ENCODE results near the gene ITGB5. TPM values are rescaled to one million over a fixed set of nuclear protein-coding genes. Genes with fewer than 3 reads are reported as not detected.

The ITGB5 gene
- total RNA-seq, 2 experiments from 2014 or later: 0.47 to 0.85 TPM

GRCh38 chr3:124824286-124824915 is 62.8 kb downstream of the ITGB5 start:
- ChIA-PET CTCF (no interaction called here), POLR2A (no interaction called here)
- Mint-ChIP-seq H3K27me3 (peaks cover 17% of the 10 kb centered on the region), H3K4me1 (ENCODE audit: low read depth) (no peaks in the 10 kb centered on the region), H3K27ac (no peak overlapping the region), H3K4me3 (no peak overlapping the region), H3K9me3 (no peaks in the 10 kb centered on the region), H3K36me3 (ENCODE audit: low read depth) (no peaks in the 10 kb centered on the region)
- no peak for TF ChIP-seq CTCF (IDR thresholded peaks at IDR 0.05)
- intact Hi-C loops (cut with DNase I, micrococcal nuclease): no loop called here
- DNase-seq: no peak
- Histone ChIP-seq H3K4me1 (ENCODE audit: insufficient read depth, low read length) (no peaks in the 10 kb centered on the region), H3K4me3 (ENCODE audit: low read length) (no peak overlapping the region), H3K27ac (ENCODE audit: low read depth in 1 of 2, low read length in 2 of 2) (no peak overlapping the region), H3K27me3 (ENCODE audit: control insufficient read depth in 1 of 2, insufficient read depth in 2 of 2, low read length in 2 of 2) (peaks cover 0 to 6% of the 10 kb centered on the region in 2 experiments), H3K36me3 (ENCODE audit: insufficient read depth, low read length) (no peaks in the 10 kb centered on the region), H3K9me3 (ENCODE audit: control insufficient read depth in 1 of 2, insufficient read depth in 1 of 2, low read length in 2 of 2) (no peaks in the 10 kb centered on the region)
- ATAC-seq (ENCODE audit: poor library complexity): no peak

- ATAC-seq (ENCODE audit: poor library complexity) (no peak), DNase-seq (no peak)
- Histone ChIP-seq H3K27me3 (ENCODE audit: control insufficient read depth in 1 of 2, insufficient read depth in 2 of 2, low read length in 2 of 2) (peaks cover 0 to 6% of the 10 kb centered on the region in 2 experiments), H3K4me1 (ENCODE audit: insufficient read depth, low read length) (no peaks in the 10 kb centered on the region), H3K27ac (ENCODE audit: low read depth in 1 of 2, low read length in 2 of 2) (no peak overlapping the region), H3K9me3 (ENCODE audit: control insufficient read depth in 1 of 2, insufficient read depth in 1 of 2, low read length in 2 of 2) (no peaks in the 10 kb centered on the region), H3K4me3 (ENCODE audit: low read length) (no peak overlapping the region), H3K36me3 (ENCODE audit: insufficient read depth, low read length) (no peaks in the 10 kb centered on the region)
- TF ChIP-seq CTCF (IDR thresholded peaks at IDR 0.05): no peak
- ChIA-PET POLR2A (no interaction called here), CTCF (no interaction called here)
- intact Hi-C loops (cut with DNase I, micrococcal nuclease): no loop called here
- no peaks in the 10 kb centered on the region for H3K9me3 Mint-ChIP-seq
- H3K4me3 Mint-ChIP-seq: no peak overlapping the region
- H3K27ac Mint-ChIP-seq: no peak overlapping the region
- H3K27me3 Mint-ChIP-seq: peaks cover 17% of the 10 kb centered on the region
- H3K36me3 Mint-ChIP-seq (ENCODE audit: low read depth): no peaks in the 10 kb centered on the region
- no peaks in the 10 kb centered on the region for H3K4me1 Mint-ChIP-seq (ENCODE audit: low read depth)
Measured at GRCh38 chr3:124823648-124824047, 63.5 kb downstream of the ITGB5 start.

- Mint-ChIP-seq H3K27ac (no peak overlapping the region), H3K27me3 (peaks cover 17% of the 10 kb centered on the region), H3K4me1 (ENCODE audit: low read depth) (no peaks in the 10 kb centered on the region), H3K4me3 (no peak overlapping the region), H3K36me3 (ENCODE audit: low read depth) (no peaks in the 10 kb centered on the region), H3K9me3 (no peaks in the 10 kb centered on the region)
- H3K4me1 ChIP-seq (ENCODE audit: insufficient read depth, low read length): no peaks in the 10 kb centered on the region
- H3K27me3 ChIP-seq (ENCODE audit: control insufficient read depth in 1 of 2, insufficient read depth in 2 of 2, low read length in 2 of 2): peaks cover 0 to 6% of the 10 kb centered on the region in 2 experiments
- no peaks in the 10 kb centered on the region for H3K36me3 ChIP-seq (ENCODE audit: insufficient read depth, low read length)
- POLR2A ChIA-PET: no interaction called here
- H3K9me3 ChIP-seq (ENCODE audit: control insufficient read depth in 1 of 2, insufficient read depth in 1 of 2, low read length in 2 of 2): no peaks in the 10 kb centered on the region
- intact Hi-C loops (cut with DNase I, micrococcal nuclease): no loop called here
- no peak overlapping the region for H3K27ac ChIP-seq (ENCODE audit: low read depth in 1 of 2, low read length in 2 of 2)
- CTCF ChIA-PET: no interaction called here
- no peak for DNase-seq
- no peak for ATAC-seq (ENCODE audit: poor library complexity)
- TF ChIP-seq CTCF (IDR thresholded peaks at IDR 0.05): no peak
- no peak overlapping the region for H3K4me3 ChIP-seq (ENCODE audit: low read length)
Measured at GRCh38 chr3:124823206-124823605, 64.0 kb downstream of the ITGB5 start.

Data from CD4-positive, alpha-beta T cell (primary cell).